GM18508 (cell line): Measurements from ENCODE around the gene RBM38.

ENCODE experiments used
- ATAC-seq: cut with Tn5 transposase; IDR thresholded peaks from one replicate; pipeline ENCODE4 v1.9.1; 2021; ENCODE audit warnings: moderate number of reproducible peaks; ENCODE audit not compliant: insufficient read depth, unreplicated experiment

The RBM38 gene

GRCh38 chr20:57400821-57401564 is 9.8 kb downstream of the RBM38 start:
- no peak for ATAC-seq

GRCh38 chr20:57401565-57401918 is 10.3 kb downstream of the RBM38 start:
- ATAC-seq: no peak

GRCh38 chr20:57402206-57403125 is 11.3 kb downstream of the RBM38 start:
- ATAC-seq: no peak

GRCh38 chr20:57403216-57403615 is 12.0 kb downstream of the RBM38 start:
- ATAC-seq: no peak

- no peak for ATAC-seq
Observed at GRCh38 chr20:57404006-57404405, 12.8 kb downstream of the RBM38 start.

GRCh38 chr20:57404419-57405072 is 13.3 kb downstream of the RBM38 start:
- ATAC-seq: no peak

GRCh38 chr20:57405236-57406016 is 14.2 kb downstream of the RBM38 start:
- ATAC-seq: no peak

GRCh38 chr20:57407541-57407956 is 16.4 kb downstream of the RBM38 start:
- ATAC-seq: no peak

- ATAC-seq: no peak
Observed at GRCh38 chr20:57408131-57408530, 16.9 kb downstream of the RBM38 start.

GRCh38 chr20:57408536-57409233 is 17.5 kb downstream of the RBM38 start:
- ATAC-seq: no peak

- ATAC-seq: no peak
Observed at GRCh38 chr20:57409316-57409671, 18.1 kb downstream of the RBM38 start.

- no peak for ATAC-seq
Observed at GRCh38 chr20:57409672-57410397, 18.6 kb downstream of the RBM38 start.

- no peak for ATAC-seq
Observed at GRCh38 chr20:57410398-57410920, 19.3 kb downstream of the RBM38 start.

- ATAC-seq: no peak
Observed at GRCh38 chr20:57410924-57411323, 19.7 kb downstream of the RBM38 start.

- ATAC-seq: no peak
Observed at GRCh38 chr20:57411406-57412283, 20.4 kb downstream of the RBM38 start.

- ATAC-seq: no peak
Observed at GRCh38 chr20:57412347-57413029, 21.3 kb downstream of the RBM38 start.

- no peak for ATAC-seq
Observed at GRCh38 chr20:57413986-57414385, 22.8 kb downstream of the RBM38 start.
